Kidney tubule cell (primary cell): ENCODE data around the gene RNASE4.

Experiments
- DNase-seq: peaks from one replicate; pipeline ENCODE4 v3.0.0-alpha.2; 2018; ENCODE audit warnings: low spot score

The RNASE4 gene

GRCh38 chr14:20675669-20676068 lies 8.7 kb upstream of the RNASE4 start:
- DNase-seq = no peak

GRCh38 chr14:20676072-20676471 lies 8.3 kb upstream of the RNASE4 start:
- no peak for DNase-seq

GRCh38 chr14:20679907-20680306 lies 4.5 kb upstream of the RNASE4 start:
- DNase-seq = peak; percentile 53

- DNase-seq = no peak
Measured at GRCh38 chr14:20680363-20680762, 4.0 kb upstream of the RNASE4 start.

GRCh38 chr14:20680843-20681347 lies 3.5 kb upstream of the RNASE4 start:
- no peak for DNase-seq

GRCh38 chr14:20681348-20682126 lies 2.8 kb upstream of the RNASE4 start:
- DNase-seq = peak; percentile 93

GRCh38 chr14:20682127-20682434 lies 2.3 kb upstream of the RNASE4 start:
- DNase-seq = no peak

- peak; percentile 95 for DNase-seq
Measured at GRCh38 chr14:20682435-20683124, 1.8 kb upstream of the RNASE4 start.

- DNase-seq = peak; percentile 96
Measured at GRCh38 chr14:20683125-20683890, 1.1 kb upstream of the RNASE4 start.

GRCh38 chr14:20684662-20685456 lies 499 bp downstream of the RNASE4 start:
- peak; percentile 62 for DNase-seq

GRCh38 chr14:20686386-20687143 lies 2.2 kb downstream of the RNASE4 start:
- DNase-seq = no peak

GRCh38 chr14:20687362-20688166 lies 3.2 kb downstream of the RNASE4 start:
- no peak for DNase-seq

GRCh38 chr14:20688167-20688839 lies 3.9 kb downstream of the RNASE4 start, which contains the start of gene ANG:
Gene ANG (plus strand): TSS chr14:20688764. CDS start chr14:20693565, 4,801 bp downstream.
- DNase-seq = no peak

GRCh38 chr14:20690848-20691640 lies 6.7 kb downstream of the RNASE4 start:
- peak; percentile 80 for DNase-seq

GRCh38 chr14:20692116-20692751 lies 7.9 kb downstream of the RNASE4 start:
- peak; percentile 48 for DNase-seq

- DNase-seq = no peak
Measured at GRCh38 chr14:20696764-20697163, 12.4 kb downstream of the RNASE4 start.

GRCh38 chr14:20697273-20698017 lies 13.1 kb downstream of the RNASE4 start:
- peak; percentile 80 for DNase-seq

GRCh38 chr14:20698018-20698329 lies 13.6 kb downstream of the RNASE4 start:
- DNase-seq = no peak
